Neural progenitor cell (in vitro differentiated cells): ENCODE results near the gene PPP2R2D. TPM values are rescaled to one million over a fixed set of nuclear protein-coding genes. Genes with fewer than 3 reads are reported as not detected.

Experiments used
- DNase-seq: peaks from one replicate; pipeline ENCODE4 v3.0.0-alpha.2; 2016; ENCODE audit warnings: low spot score
- H2AFZ ChIP-seq: fragments of 200-600 bp; sonication (generic); replicated peaks from 2 replicates; pipeline ENCODE4 v1.6.1; 2016; ENCODE audit warnings: antibody characterized with exemption
- H3F3A ChIP-seq: fragments of 200-600 bp; sonication (generic); 2 replicates; pipeline ENCODE4 v1.6.1; 2016; ENCODE audit warnings: antibody characterized with exemption, low read depth
- H3K27ac ChIP-seq: fragments of 200-600 bp; sonication (generic); 2 replicates; pipeline ENCODE4 v1.5.1; 2016; ENCODE audit warnings: mild to moderate bottlenecking
- H3K27me3 ChIP-seq: fragments of 200-600 bp; sonication (generic); 2 replicates; pipeline ENCODE4 v1.6.1; 2016; ENCODE audit warnings: mild to moderate bottlenecking, moderate library complexity
- H3K36me3 ChIP-seq: fragments of 200-600 bp; sonication (generic); 2 replicates; pipeline ENCODE4 v1.5.1; 2016
- H3K4me1 ChIP-seq: fragments of 200-600 bp; sonication (generic); 2 replicates; pipeline ENCODE4 v1.6.1; 2016; ENCODE audit warnings: mixed run types
- H3K4me2 ChIP-seq: fragments of 200-600 bp; sonication (generic); 2 replicates; pipeline ENCODE4 v1.6.1; 2016
- H3K4me3 ChIP-seq: fragments of 200-600 bp; sonication (generic); 2 replicates; pipeline ENCODE4 v1.5.1; 2016
- H3K79me2 ChIP-seq: fragments of 200-600 bp; sonication (generic); 2 replicates; pipeline ENCODE4 v1.6.1; 2016; ENCODE audit warnings: low read depth
- H3K9ac ChIP-seq: fragments of 200-600 bp; sonication (generic); 2 replicates; pipeline ENCODE4 v1.6.1; 2016
- H3K9me3 ChIP-seq: fragments of 200-600 bp; sonication (generic); 2 replicates; pipeline ENCODE4 v1.5.1; 2016; ENCODE audit warnings: low read depth
- H4K20me1 ChIP-seq: fragments of 200-600 bp; sonication (generic); 2 replicates; pipeline ENCODE4 v1.6.1; 2016; ENCODE audit warnings: low read depth
- H3K27ac Mint-ChIP-seq: 3 replicates; pipeline ENCODE4 v1.8.0; 2021; ENCODE audit warnings: mixed read lengths
- H3K27me3 Mint-ChIP-seq: 2 replicates; pipeline ENCODE4 v1.8.0; 2022; ENCODE audit warnings: low read depth, mild to moderate bottlenecking, inconsistent platforms, moderate library complexity, mixed read lengths; ENCODE audit not compliant: insufficient read depth
- H3K36me3 Mint-ChIP-seq: 3 replicates; pipeline ENCODE4 v1.8.0; 2021; ENCODE audit warnings: mixed read lengths
- H3K4me1 Mint-ChIP-seq: 3 replicates; pipeline ENCODE4 v1.8.0; 2021; ENCODE audit warnings: mixed read lengths
- H3K4me3 Mint-ChIP-seq: 3 replicates; pipeline ENCODE4 v1.8.0; 2021; ENCODE audit warnings: mild to moderate bottlenecking, moderate library complexity, mixed read lengths
- H3K9me3 Mint-ChIP-seq: 3 replicates; pipeline ENCODE4 v1.8.0; 2020; ENCODE audit warnings: mixed read lengths
- EZH2 ChIP-seq: fragments of 200-600 bp; sonication (generic); IDR thresholded peaks from 2 replicates; pipeline ENCODE4 v1.6.1; 2017; ENCODE audit warnings: antibody characterized with exemption, mild to moderate bottlenecking, moderate library complexity
- EZH2phosphoT487 ChIP-seq: fragments of 200-600 bp; sonication (generic); IDR thresholded peaks from 2 replicates; pipeline ENCODE4 v1.6.1; 2017; ENCODE audit warnings: antibody characterized with exemption
- total RNA-seq: library from RNA; depleted of rRNA; stranded (reverse); fragments of >200 nt; gene quantifications from 2 replicates; pipeline ENCODE4 v1.2.3, GENCODE V29; 2015; ENCODE audit warnings: low replicate concordance
- TF ChIP-seq, protein P1 (sequence below): fragments of 200-600 bp; sonication (generic); IDR thresholded peaks from 2 replicates; pipeline ENCODE4 v1.5.1; 2017; ENCODE audit warnings: antibody characterized with exemption, mild to moderate bottlenecking

Gene PPP2R2D
- total RNA-seq, 1 donor from 2014 or later, result 28.1 TPM

DNA sequence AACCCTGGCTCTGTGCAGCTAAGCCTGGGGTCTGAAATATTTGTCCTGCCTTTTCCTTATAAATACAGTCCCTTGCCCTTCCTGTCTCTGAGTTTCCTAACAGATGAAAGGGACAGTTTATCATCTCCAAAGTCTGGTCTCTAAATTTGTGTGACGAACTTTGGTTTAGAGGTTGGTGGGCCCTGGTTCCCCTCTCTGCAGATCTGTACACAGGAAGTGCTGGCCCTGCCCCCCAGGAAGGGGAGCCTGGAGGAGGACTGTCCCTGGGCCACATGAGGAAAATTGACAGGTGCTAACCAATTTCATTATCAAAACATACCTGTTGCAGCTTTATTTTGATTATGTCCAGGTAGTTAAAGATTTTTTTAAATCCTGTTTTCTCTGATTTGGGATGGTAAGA, 34.5 kb downstream of the PPP2R2D start:
- no peak overlapping the region for H3K27ac Mint-ChIP-seq
- H3K4me1 Mint-ChIP-seq, result peaks cover 13% of the 10 kb centered on the region
- no peak overlapping the region for H2AFZ ChIP-seq
- no peak overlapping the region for H3K4me3 ChIP-seq
- no peak overlapping the region for H3K4me2 ChIP-seq
- TF ChIP-seq, protein P1, sequence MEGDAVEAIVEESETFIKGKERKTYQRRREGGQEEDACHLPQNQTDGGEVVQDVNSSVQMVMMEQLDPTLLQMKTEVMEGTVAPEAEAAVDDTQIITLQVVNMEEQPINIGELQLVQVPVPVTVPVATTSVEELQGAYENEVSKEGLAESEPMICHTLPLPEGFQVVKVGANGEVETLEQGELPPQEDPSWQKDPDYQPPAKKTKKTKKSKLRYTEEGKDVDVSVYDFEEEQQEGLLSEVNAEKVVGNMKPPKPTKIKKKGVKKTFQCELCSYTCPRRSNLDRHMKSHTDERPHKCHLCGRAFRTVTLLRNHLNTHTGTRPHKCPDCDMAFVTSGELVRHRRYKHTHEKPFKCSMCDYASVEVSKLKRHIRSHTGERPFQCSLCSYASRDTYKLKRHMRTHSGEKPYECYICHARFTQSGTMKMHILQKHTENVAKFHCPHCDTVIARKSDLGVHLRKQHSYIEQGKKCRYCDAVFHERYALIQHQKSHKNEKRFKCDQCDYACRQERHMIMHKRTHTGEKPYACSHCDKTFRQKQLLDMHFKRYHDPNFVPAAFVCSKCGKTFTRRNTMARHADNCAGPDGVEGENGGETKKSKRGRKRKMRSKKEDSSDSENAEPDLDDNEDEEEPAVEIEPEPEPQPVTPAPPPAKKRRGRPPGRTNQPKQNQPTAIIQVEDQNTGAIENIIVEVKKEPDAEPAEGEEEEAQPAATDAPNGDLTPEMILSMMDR, result no peak
- TF ChIP-seq EZH2phosphoT487, result no peak
- no peak for TF ChIP-seq EZH2
- H3K9ac ChIP-seq, result no peak overlapping the region
- H3K79me2 ChIP-seq, result peaks cover 49% of the 10 kb centered on the region
- H3K9me3 Mint-ChIP-seq, result peaks cover 3% of the 10 kb centered on the region
- H3K4me3 Mint-ChIP-seq, result no peak overlapping the region
- H3K36me3 Mint-ChIP-seq, result peaks cover 20% of the 10 kb centered on the region
- peaks cover 3% of the 10 kb centered on the region for H3K27me3 Mint-ChIP-seq
- H3K27ac ChIP-seq, result no peak overlapping the region
- H3K36me3 ChIP-seq, result no peaks in the 10 kb centered on the region
- no peaks in the 10 kb centered on the region for H3K9me3 ChIP-seq
- H3F3A ChIP-seq, result no peaks in the 10 kb centered on the region
- H4K20me1 ChIP-seq, result peaks cover 11% of the 10 kb centered on the region
- DNase-seq, result no peak
- no peaks in the 10 kb centered on the region for H3K27me3 ChIP-seq
- H3K4me1 ChIP-seq, result no peaks in the 10 kb centered on the region

DNA sequence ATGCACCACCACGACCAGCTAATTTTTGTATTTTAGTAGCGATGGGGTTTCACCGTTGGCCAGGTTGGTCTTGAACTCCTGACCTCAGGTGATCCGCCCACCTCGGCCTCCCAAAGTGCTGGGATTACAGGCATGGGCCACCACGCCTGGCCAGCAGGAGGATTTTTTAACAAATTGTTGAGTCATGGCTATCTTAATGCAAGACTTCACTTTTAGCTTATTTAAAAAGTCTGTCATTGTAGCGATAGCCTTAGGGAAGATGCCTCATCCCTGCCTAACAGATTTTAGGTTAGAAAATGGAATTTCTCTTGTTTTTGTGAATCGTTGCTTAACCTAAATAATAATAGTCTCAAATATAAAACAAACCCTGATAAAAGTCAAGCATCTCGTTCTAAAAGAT, 35.5 kb downstream of the PPP2R2D start:
- H3K4me1 Mint-ChIP-seq, result peaks cover 13% of the 10 kb centered on the region
- TF ChIP-seq, protein P1, result no peak
- TF ChIP-seq EZH2 (no peak), EZH2phosphoT487 (no peak)
- peaks cover 3% of the 10 kb centered on the region for H4K20me1 ChIP-seq

DNA sequence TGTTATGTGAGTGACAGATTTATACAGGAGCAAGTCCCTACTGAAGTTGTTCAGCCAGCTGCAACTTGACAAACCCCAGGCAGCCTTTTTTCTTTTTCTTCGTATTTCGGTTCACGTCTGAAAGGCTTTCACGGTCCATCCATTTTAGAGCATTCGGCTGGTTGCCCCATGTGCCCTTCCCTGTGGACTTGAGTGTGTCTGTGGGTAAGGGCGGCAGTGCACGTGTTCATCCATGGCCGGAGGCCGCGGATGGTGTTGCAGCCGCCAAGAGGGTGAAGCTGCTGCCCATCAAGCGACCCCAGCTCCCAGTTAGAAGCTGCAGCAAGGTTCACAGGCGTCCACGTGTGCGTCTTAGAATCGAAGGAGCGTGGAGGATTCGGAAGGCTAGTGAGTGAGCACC, 35.9 kb downstream of the PPP2R2D start:
- H3K9me3 Mint-ChIP-seq, result no peaks in the 10 kb centered on the region

More for the DNA sequence above, 35.5 kb downstream of the PPP2R2D start:
- H3K9me3 ChIP-seq, result no peaks in the 10 kb centered on the region
- no peaks in the 10 kb centered on the region for H3F3A ChIP-seq
- H3K9me3 Mint-ChIP-seq, result no peaks in the 10 kb centered on the region
- H3K4me3 Mint-ChIP-seq, result no peak overlapping the region
- no peak overlapping the region for H3K27ac ChIP-seq
- H3K4me3 ChIP-seq, result no peak overlapping the region
- peaks cover 3% of the 10 kb centered on the region for H3K27me3 Mint-ChIP-seq
- H3K27me3 ChIP-seq, result no peaks in the 10 kb centered on the region
- H3K36me3 Mint-ChIP-seq, result peaks cover 25% of the 10 kb centered on the region
- H3K36me3 ChIP-seq, result no peaks in the 10 kb centered on the region
- DNase-seq, result no peak
- no peak overlapping the region for H3K9ac ChIP-seq
- no peak overlapping the region for H2AFZ ChIP-seq
- H3K27ac Mint-ChIP-seq, result no peak overlapping the region
- H3K4me1 ChIP-seq, result no peaks in the 10 kb centered on the region
- H3K79me2 ChIP-seq, result peaks cover 38% of the 10 kb centered on the region
- H3K4me2 ChIP-seq, result no peak overlapping the region

More for the DNA sequence above, 35.9 kb downstream of the PPP2R2D start:
- H3K27ac ChIP-seq, result no peak overlapping the region
- no peaks in the 10 kb centered on the region for H3K9me3 ChIP-seq
- H3K36me3 ChIP-seq, result no peaks in the 10 kb centered on the region
- no peak overlapping the region for H3K4me3 ChIP-seq
- H3K9ac ChIP-seq, result no peak overlapping the region
- Mint-ChIP-seq H3K27me3 (peaks cover 2% of the 10 kb centered on the region), H3K4me3 (no peak overlapping the region), H3K4me1 (peaks cover 13% of the 10 kb centered on the region), H3K27ac (no peak overlapping the region), H3K36me3 (peaks cover 29% of the 10 kb centered on the region)
- no peaks in the 10 kb centered on the region for H3K4me1 ChIP-seq
- peaks cover 34% of the 10 kb centered on the region for H3K79me2 ChIP-seq
- no peak overlapping the region for H3K4me2 ChIP-seq
- no peaks in the 10 kb centered on the region for H3F3A ChIP-seq
- DNase-seq, result no peak
- no peaks in the 10 kb centered on the region for H3K27me3 ChIP-seq
- no peak overlapping the region for H2AFZ ChIP-seq
- peaks cover 3% of the 10 kb centered on the region for H4K20me1 ChIP-seq
- TF ChIP-seq EZH2phosphoT487 (no peak), EZH2 (no peak)
- TF ChIP-seq, protein P1, result no peak
